Breast epithelium (tissue), 4 donors: Measurements from ENCODE around the gene NOL4L. TPM values are rescaled to one million over a fixed set of nuclear protein-coding genes. Genes with fewer than 3 reads are reported as not detected.
"Not testable (repeated sequence)": the region's sequence is repeated elsewhere in the genome, so short reads cannot be mapped to it uniquely, and the experiment has no call there.

Experiments used
- DNase-seq, 2 donors: peaks; one replicate each; pipeline ENCODE4 v3.0.0-alpha.2; 2019; ENCODE audit warnings: low spot score in 2 of 2
- H3K27ac ChIP-seq, 2 donors: fragments of 200-600 bp; sonication (generic) in 1 of 2; one replicate each; pipeline ENCODE4 v1.5.1; 2016 to 2019; ENCODE audit warnings: mild to moderate bottlenecking in 1 of 2
- H3K27me3 ChIP-seq, 2 donors: fragments of 200-600 bp; sonication (generic) in 1 of 2; one replicate each; pipeline versions ENCODE4 v1.5.1 to v1.6.0; 2017 to 2019; ENCODE audit warnings: control low read depth in 1 of 2, mild to moderate bottlenecking in 1 of 2
- H3K36me3 ChIP-seq: fragments of 200-600 bp; one replicate; pipeline ENCODE4 v1.5.1; 2019
- H3K4me1 ChIP-seq, 2 donors: fragments of 200-600 bp; sonication (generic); one replicate each; pipeline ENCODE4 v1.5.1; 2016 to 2019; ENCODE audit warnings: control low read depth in 1 of 2
- H3K4me3 ChIP-seq, 3 donors: fragments of 200-600 bp; sonication (generic); 1 replicate in 2 of 3; 2 replicates in 1 of 3; pipeline ENCODE4 v1.5.1; 2016 to 2019; ENCODE audit warnings: mild to moderate bottlenecking in 3 of 3, moderate library complexity in 2 of 3
- H3K9me3 ChIP-seq, 2 donors: fragments of 200-600 bp; sonication (generic) in 1 of 2; one replicate each; pipeline ENCODE4 v1.5.1; 2016 to 2019; ENCODE audit warnings: control low read depth in 1 of 2
- POLR2A ChIP-seq: fragments of 450-650 bp; IDR thresholded peaks from one replicate; pipeline ENCODE4 v1.6.1; 2016; ENCODE audit warnings: antibody characterized with exemption, mild to moderate bottlenecking, moderate library complexity
- POLR2AphosphoS5 ChIP-seq, 3 donors: sonication (generic); formaldehyde crosslinking; IDR thresholded peaks; one replicate each; pipeline ENCODE4 v1.6.1; 2017; ENCODE audit warnings: antibody characterized with exemption in 3 of 3
- intact Hi-C: fragments of 100-400 bp; cut with DNase I; formaldehyde crosslinking; loops from one replicate; pipeline ENCODE4 v1.15.1; 2023; ENCODE audit warnings: low total_unique reads
- total RNA-seq, 3 donors: library from RNA; depleted of rRNA; stranded (reverse); fragments of >200 nt; gene quantifications; one replicate each; pipeline ENCODE4 v1.1.0, GENCODE V29; 2016
- TF ChIP-seq, protein P1 (sequence below), 3 donors: fragments of 450-650 bp; IDR thresholded peaks; one replicate each; pipeline ENCODE4 v1.5.1; 2016 to 2017; ENCODE audit warnings: antibody characterized with exemption in 3 of 3, mild to moderate bottlenecking in 3 of 3, moderate library complexity in 3 of 3

Gene NOL4L
- total RNA-seq, 3 donors from 2014 or later: 3.7 to 18.4 (median 15.8) TPM

DNA sequence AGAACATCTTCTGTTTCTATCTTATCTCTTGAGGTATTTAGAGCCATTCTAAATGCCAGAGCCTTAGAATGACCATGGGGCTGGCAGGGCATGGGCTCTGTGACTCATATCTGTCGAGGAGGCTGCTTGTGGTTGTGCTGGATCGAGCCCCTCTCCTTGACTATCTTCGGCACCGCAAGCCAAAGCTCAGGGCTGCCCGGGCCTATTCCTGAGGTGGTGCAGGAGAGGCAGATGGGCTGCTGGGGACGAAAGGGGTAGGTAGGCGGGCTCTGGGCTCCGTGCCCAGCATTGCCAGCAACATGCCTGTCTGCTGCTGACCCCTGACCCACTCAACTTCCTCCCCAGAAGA lies 89.9 kb downstream of the NOL4L start:
- Histone ChIP-seq H3K4me3 (no peak overlapping the region), H3K36me3 (no peaks in the 10 kb centered on the region), H3K4me1 (no peaks in the 10 kb centered on the region), H3K27ac (no peak overlapping the region), H3K9me3 (no peaks in the 10 kb centered on the region), H3K27me3 (no peaks in the 10 kb centered on the region)
- TF ChIP-seq, protein P1, sequence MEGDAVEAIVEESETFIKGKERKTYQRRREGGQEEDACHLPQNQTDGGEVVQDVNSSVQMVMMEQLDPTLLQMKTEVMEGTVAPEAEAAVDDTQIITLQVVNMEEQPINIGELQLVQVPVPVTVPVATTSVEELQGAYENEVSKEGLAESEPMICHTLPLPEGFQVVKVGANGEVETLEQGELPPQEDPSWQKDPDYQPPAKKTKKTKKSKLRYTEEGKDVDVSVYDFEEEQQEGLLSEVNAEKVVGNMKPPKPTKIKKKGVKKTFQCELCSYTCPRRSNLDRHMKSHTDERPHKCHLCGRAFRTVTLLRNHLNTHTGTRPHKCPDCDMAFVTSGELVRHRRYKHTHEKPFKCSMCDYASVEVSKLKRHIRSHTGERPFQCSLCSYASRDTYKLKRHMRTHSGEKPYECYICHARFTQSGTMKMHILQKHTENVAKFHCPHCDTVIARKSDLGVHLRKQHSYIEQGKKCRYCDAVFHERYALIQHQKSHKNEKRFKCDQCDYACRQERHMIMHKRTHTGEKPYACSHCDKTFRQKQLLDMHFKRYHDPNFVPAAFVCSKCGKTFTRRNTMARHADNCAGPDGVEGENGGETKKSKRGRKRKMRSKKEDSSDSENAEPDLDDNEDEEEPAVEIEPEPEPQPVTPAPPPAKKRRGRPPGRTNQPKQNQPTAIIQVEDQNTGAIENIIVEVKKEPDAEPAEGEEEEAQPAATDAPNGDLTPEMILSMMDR (IDR thresholded peaks at IDR 0.05): no peak
- TF ChIP-seq POLR2A: no peak
- TF ChIP-seq POLR2AphosphoS5 (IDR thresholded peaks at IDR 0.05): no peak
- DNase-seq: no peak
- intact Hi-C loops: no loop called here

DNA sequence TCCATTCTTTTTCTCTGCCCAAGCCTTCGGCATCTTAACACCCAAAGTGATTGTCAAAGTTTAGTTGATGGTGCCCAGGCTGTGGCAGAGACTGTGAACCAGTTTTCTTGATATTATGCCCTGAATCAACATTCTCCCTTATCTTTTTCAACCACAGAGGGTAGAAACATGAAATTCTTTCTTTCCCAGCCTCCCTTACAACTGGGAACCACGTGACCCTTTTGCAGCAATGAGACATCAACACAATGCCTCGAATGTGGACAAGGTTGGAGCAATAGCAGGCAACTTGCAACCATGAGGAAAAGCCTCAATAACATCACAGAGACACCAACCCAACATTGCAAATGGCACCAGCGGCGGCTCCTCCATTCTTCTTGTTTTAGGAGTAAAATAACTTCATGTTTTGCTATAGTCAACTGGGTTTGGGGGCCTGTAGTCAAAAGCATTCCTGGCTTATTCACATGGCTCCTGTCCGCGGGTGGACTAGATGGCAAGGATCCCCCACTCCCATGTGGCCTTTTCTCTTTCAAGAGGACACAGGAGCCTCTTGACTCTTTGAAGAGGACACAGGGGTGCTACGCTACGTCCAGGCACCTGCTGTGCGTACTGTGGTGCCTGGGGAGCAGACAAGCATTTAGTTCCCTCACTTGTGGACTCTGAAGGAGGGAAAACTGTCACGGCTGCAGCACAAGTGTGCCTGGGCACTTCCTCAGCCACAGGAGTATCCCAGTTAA lies 90.5 kb downstream of the NOL4L start:
- intact Hi-C loops: no loop called here
- TF ChIP-seq POLR2AphosphoS5 (IDR thresholded peaks at IDR 0.05) (no peak), POLR2A (no peak)
- TF ChIP-seq, protein P1 (IDR thresholded peaks at IDR 0.05): no peak
- H3K4me1 ChIP-seq: no peaks in the 10 kb centered on the region
- H3K27me3 ChIP-seq: no peaks in the 10 kb centered on the region
- no peaks in the 10 kb centered on the region for H3K36me3 ChIP-seq
- no peak overlapping the region for H3K27ac ChIP-seq
- DNase-seq: no peak
- H3K4me3 ChIP-seq: no peak overlapping the region
- H3K9me3 ChIP-seq: no peaks in the 10 kb centered on the region

DNA sequence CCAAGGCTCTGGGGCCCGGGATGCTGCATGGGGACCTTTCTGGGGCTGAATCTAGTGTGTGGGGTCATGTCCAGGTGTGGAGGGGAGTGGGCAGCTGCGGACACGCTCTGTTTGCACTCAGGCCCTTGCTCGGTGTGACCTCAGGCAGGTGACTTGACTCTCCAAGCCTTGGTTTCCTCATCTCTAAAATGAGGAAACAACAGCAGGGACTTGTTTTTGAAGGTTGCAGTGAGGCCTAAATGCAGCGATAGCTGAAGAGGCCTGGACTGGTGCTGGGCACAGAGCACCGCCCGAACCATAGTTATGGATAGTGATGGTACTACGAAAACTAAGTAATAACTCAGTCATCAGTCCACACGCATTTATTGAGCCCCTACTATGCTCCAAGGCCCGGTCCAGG lies 91.8 kb downstream of the NOL4L start:
- no peak for DNase-seq
- Histone ChIP-seq H3K4me1 (no peaks in the 10 kb centered on the region), H3K36me3 (no peaks in the 10 kb centered on the region), H3K27me3 (no peaks in the 10 kb centered on the region), H3K27ac (no peak overlapping the region), H3K9me3 (no peaks in the 10 kb centered on the region), H3K4me3 (no peak overlapping the region)
- intact Hi-C loops: no loop called here
- TF ChIP-seq POLR2AphosphoS5 (IDR thresholded peaks at IDR 0.05) (no peak), POLR2A (no peak)
- TF ChIP-seq, protein P1 (IDR thresholded peaks at IDR 0.05): no peak

DNA sequence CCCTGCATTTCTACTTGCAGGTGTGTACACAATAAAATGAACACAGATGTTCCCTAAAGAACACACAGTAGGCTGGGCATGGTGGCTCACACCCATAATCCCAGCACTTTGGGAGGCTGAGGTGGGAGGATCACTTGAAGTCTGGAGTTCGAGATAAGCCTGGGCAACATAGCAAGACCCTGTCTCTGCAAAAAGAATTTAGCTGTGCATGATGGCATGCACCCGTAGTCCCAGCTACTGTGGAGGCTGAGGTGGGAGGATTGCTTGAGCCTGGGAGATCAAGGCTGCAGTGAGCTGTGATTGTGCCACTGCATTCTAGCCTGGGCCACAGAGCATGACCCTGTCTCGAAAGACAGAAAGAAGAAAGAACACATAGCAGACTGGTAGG lies 93.4 kb downstream of the NOL4L start:
- H3K27me3 ChIP-seq, H3K9me3 ChIP-seq, H3K4me1 ChIP-seq, intact Hi-C loops, H3K27ac ChIP-seq, DNase-seq, H3K4me3 ChIP-seq, H3K36me3 ChIP-seq: not testable (repeated sequence)

DNA sequence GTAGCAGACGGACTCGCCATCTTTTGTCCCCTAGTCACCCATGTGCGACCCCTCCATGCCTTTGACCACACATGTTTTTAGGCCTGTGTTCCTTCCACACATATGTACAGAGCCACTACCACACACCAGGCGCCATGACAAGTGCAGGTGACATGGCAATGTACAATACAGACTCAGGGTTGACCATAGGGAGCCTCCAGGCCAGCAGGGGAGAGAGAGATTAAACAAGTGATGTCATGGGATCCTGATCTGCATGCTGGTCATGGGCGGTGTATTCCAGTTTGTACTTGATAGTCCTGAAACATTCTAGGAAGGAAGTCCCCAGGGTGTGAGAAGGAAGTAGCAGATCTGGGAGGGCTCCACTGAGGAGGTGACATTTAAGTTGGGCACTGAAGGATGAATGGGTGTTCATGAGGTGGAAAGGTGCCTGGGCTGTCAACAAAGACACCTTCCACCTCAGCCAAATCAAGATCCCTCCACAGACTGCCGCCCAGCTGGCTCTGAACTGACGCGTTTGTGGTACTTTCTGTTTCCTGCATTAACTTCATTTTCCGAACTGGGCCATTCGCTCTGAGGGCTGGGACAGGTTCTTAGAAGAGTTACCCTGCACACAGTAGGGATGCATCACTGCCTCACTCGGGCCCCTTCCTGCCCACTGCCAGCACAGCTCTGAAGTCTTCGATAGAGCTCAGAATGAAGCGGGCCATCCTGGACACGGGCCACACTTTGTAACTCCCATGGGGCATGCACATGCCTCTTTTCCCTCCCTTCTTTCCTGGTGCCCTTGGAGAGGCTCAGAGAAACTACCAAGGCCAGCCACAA lies 94.0 kb downstream of the NOL4L start:
- TF ChIP-seq, protein P1 (IDR thresholded peaks at IDR 0.05): no peak
- no peak for TF ChIP-seq POLR2AphosphoS5 (IDR thresholded peaks at IDR 0.05)
- no peak for TF ChIP-seq POLR2A
- Histone ChIP-seq H3K27ac (no peak overlapping the region), H3K36me3 (no peaks in the 10 kb centered on the region), H3K4me1 (no peaks in the 10 kb centered on the region), H3K9me3 (no peaks in the 10 kb centered on the region), H3K27me3 (no peaks in the 10 kb centered on the region), H3K4me3 (no peak overlapping the region)
- intact Hi-C loops: no loop called here
- DNase-seq: no peak
